ENCODE data around the gene SPDYA. TPM values are rescaled to one million over a fixed set of nuclear protein-coding genes. Genes with fewer than 3 reads are reported as not detected.
"Not testable (repeated sequence)": the region's sequence is repeated elsewhere in the genome, so short reads cannot be mapped to it uniquely, and the experiment has no call there.

SPDYA gene
- total RNA-seq, 4 donors from 2014 or later, result 3.2 to 7.3 TPM; not detected in 2

DNA sequence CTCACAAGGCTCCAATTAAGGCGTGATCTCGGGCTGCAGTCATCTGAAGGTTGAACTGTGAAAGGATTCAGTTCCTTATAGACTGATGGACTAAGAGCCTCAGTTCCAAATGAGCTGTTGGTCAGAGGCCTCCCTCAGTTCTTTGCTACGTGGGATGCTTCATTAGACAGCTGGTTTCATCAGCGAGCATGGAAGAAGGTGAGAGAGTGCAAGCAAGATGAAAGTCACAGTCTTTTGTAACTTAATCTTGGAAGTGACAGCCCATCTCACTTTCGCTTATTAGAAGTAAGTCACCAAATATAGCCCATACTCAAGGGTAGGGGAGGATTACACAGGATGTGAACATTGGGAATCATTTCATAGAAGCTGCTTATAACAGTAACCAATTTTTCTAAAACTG, 32.2 kb upstream of the SPDYA start:
- Histone ChIP-seq H3K4me1 (peaks cover 6 to 14% of the 10 kb centered on the region in 2 donors), H3K4me3 (no peak overlapping the region), H3K27ac (no peak overlapping the region), H3K9me3 (no peaks in the 10 kb centered on the region), H3K36me3 (no peaks in the 10 kb centered on the region), H3K27me3 (no peaks in the 10 kb centered on the region)
- DNase-seq, result no peak
- intact Hi-C loops (cut with DNase I; ENCODE audit: low total_unique reads), result no loop called here
- TF ChIP-seq, protein P1, sequence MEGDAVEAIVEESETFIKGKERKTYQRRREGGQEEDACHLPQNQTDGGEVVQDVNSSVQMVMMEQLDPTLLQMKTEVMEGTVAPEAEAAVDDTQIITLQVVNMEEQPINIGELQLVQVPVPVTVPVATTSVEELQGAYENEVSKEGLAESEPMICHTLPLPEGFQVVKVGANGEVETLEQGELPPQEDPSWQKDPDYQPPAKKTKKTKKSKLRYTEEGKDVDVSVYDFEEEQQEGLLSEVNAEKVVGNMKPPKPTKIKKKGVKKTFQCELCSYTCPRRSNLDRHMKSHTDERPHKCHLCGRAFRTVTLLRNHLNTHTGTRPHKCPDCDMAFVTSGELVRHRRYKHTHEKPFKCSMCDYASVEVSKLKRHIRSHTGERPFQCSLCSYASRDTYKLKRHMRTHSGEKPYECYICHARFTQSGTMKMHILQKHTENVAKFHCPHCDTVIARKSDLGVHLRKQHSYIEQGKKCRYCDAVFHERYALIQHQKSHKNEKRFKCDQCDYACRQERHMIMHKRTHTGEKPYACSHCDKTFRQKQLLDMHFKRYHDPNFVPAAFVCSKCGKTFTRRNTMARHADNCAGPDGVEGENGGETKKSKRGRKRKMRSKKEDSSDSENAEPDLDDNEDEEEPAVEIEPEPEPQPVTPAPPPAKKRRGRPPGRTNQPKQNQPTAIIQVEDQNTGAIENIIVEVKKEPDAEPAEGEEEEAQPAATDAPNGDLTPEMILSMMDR (IDR thresholded peaks at IDR 0.05), result no peak
- no peak for TF ChIP-seq POLR2A (IDR thresholded peaks at IDR 0.05)

DNA sequence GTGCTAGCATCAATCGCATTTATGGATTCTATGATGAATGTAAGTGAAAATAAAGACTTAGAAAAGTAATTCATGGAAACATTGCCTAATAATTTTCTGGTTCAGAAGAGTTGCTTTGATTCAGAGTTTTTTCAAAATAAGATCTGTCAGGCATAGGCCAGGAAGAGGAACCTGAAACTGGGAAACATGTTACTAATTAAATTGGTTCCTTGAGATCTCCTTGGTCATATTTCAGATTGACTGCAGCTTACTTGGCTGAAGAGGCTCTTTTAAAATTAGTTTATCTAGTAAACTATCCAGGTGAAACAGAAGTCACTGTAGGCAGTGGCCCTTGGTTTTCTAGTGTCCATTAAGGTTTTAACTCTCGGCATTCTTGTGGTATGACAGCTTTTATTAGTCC, 31.6 kb upstream of the SPDYA start:
- intact Hi-C loops (cut with DNase I; ENCODE audit: low total_unique reads), result no loop called here
- Histone ChIP-seq H3K4me1 (peaks cover 6 to 12% of the 10 kb centered on the region in 2 donors), H3K36me3 (no peaks in the 10 kb centered on the region), H3K27me3 (no peaks in the 10 kb centered on the region), H3K9me3 (no peaks in the 10 kb centered on the region), H3K4me3 (no peak overlapping the region), H3K27ac (no peak overlapping the region)
- DNase-seq, result no peak
- no peak for TF ChIP-seq POLR2A (IDR thresholded peaks at IDR 0.05)
- TF ChIP-seq, protein P1 (IDR thresholded peaks at IDR 0.05), result no peak

GRCh38 chr2:28780496-28780895, 30.1 kb upstream of the SPDYA start:
- intact Hi-C loops (cut with DNase I; ENCODE audit: low total_unique reads), result no loop called here
- no peak for DNase-seq
- Histone ChIP-seq H3K4me3 (no peak overlapping the region), H3K9me3 (no peaks in the 10 kb centered on the region), H3K27ac (no peak overlapping the region), H3K4me1 (peaks cover 2 to 7% of the 10 kb centered on the region in 2 donors), H3K27me3 (no peaks in the 10 kb centered on the region), H3K36me3 (no peaks in the 10 kb centered on the region)
- TF ChIP-seq POLR2A (IDR thresholded peaks at IDR 0.05), result no peak
- TF ChIP-seq, protein P1 (IDR thresholded peaks at IDR 0.05), result no peak

DNA sequence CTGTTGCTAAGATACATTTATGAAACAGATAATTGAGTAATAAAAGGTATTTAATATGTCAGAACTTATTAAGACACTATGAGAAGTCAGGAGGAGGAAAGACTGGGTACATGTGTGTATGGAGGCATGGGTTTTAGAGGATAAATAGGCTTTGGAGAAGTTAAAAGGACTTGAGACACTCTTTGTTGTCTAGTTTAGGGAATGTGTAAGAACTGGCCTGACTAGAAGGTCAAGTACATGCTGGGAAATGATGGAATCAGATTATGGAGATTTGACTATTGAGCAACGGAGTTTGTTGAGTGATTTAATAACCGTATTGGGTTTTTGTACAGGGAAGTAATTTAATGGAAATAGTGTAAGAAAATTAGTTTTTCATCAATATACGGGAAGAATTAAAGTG, 28.2 kb upstream of the SPDYA start:
- Histone ChIP-seq H3K27me3 (no peaks in the 10 kb centered on the region), H3K4me1 (no peaks in the 10 kb centered on the region), H3K27ac (no peak overlapping the region), H3K36me3 (no peaks in the 10 kb centered on the region), H3K9me3 (no peaks in the 10 kb centered on the region), H3K4me3 (no peak overlapping the region)
- no peak for DNase-seq
- TF ChIP-seq POLR2A (IDR thresholded peaks at IDR 0.05), result no peak
- TF ChIP-seq, protein P1 (IDR thresholded peaks at IDR 0.05), result no peak
- intact Hi-C loops (cut with DNase I; ENCODE audit: low total_unique reads), result no loop called here

- DNase-seq, result not testable (repeated sequence)
Measured at GRCh38 chr2:28784570-28784969, 26.1 kb upstream of the SPDYA start.

GRCh38 chr2:28796620-28797019, 14.0 kb upstream of the SPDYA start:
- Histone ChIP-seq H3K27me3 (no peaks in the 10 kb centered on the region), H3K27ac (no peak overlapping the region), H3K4me3 (no peak overlapping the region), H3K9me3 (peaks cover 0 to 7% of the 10 kb centered on the region in 2 donors), H3K36me3 (no peaks in the 10 kb centered on the region), H3K4me1 (no peaks in the 10 kb centered on the region)
- intact Hi-C loops (cut with DNase I; ENCODE audit: low total_unique reads), result no loop called here
- DNase-seq, result no peak
- TF ChIP-seq, protein P1 (IDR thresholded peaks at IDR 0.05), result no peak
- no peak for TF ChIP-seq POLR2A (IDR thresholded peaks at IDR 0.05)

More at GRCh38 chr2:28784570-28784969, 26.1 kb upstream of the SPDYA start:
- H3K36me3 ChIP-seq; H3K9me3 ChIP-seq; H3K4me1 ChIP-seq; H3K27me3 ChIP-seq; H3K4me3 ChIP-seq; intact Hi-C loops (cut with DNase I; ENCODE audit: low total_unique reads); H3K27ac ChIP-seq: not testable (repeated sequence)
